Nucleus accumbens (tissue), 56 donors: ENCODE measurements around the gene EPHA6.
"Not testable (repeated sequence)": the region's sequence is repeated elsewhere in the genome, so short reads cannot be mapped to it uniquely, and the experiment has no call there.

Experiments
- DNase-seq, 56 donors: peaks; one replicate each; lab custom pipeline; 2025; lab: John Stamatoyannopoulos, UW

The EPHA6 gene

DNA sequence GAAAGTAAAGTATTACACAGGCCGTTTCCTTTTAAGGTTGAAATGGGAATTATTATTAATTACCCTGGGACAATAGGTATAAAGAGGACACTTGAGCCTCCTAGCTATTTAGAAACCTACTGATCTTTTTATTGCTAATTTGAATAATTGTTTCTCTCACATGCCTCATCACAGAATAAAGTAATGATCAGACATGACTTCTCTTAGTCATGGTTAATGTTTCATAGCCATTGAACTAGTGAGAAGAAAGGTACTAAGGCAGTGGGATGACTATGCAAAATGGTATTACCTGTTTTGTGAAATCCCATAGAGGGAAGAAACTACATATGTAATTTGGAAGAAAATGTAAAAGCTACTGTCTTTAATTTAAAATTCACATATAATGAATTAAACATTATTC lies 85.6 kb downstream of the EPHA6 start:
- DNase-seq: no peak

DNA sequence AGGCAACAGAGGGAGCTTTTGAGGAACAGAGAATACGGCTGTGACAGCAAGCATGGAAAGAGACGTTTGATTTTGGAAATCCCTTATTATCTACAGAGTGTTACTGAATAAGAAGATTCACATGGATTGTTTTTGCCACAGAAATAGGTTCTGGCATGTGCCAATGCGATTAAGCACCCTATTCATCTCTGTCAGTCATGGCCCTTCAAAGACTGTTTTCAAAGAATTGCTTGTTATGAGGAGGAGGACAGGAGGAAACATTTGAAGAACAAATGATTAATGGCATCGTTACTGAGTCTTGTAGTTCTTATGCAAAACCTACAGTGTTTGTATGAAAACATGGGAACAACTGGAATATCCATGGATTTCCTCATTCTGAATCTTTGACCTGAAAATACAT lies 86.2 kb downstream of the EPHA6 start:
- DNase-seq: no peak

- no peak for DNase-seq
These were observed 101.1 kb downstream of the EPHA6 start for GRCh38 chr3:96915445-96915844.

GRCh38 chr3:96931119-96931862 lies 116.9 kb downstream of the EPHA6 start:
- DNase-seq: no peak

DNA sequence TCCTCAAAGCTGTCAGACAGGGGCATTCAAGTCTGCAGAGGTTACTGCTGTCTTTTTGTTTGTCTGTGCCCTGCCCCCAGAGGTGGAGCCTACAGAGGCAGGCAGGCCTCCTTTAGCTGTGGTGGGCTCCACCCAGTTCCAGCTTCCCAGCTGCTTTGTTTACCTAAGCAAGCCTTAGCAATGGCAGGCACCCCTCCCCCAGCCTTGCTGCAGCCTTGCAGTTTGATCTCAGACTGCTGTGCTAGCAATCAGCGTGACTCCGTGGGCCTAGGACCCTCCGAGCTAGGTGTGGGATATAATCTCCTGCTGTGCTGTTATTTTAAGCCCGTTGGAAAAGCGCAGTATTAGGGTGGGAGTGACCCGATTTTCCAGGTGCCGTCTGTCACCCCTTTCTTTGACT lies 127.7 kb downstream of the EPHA6 start:
- not testable (repeated sequence) for DNase-seq

DNA sequence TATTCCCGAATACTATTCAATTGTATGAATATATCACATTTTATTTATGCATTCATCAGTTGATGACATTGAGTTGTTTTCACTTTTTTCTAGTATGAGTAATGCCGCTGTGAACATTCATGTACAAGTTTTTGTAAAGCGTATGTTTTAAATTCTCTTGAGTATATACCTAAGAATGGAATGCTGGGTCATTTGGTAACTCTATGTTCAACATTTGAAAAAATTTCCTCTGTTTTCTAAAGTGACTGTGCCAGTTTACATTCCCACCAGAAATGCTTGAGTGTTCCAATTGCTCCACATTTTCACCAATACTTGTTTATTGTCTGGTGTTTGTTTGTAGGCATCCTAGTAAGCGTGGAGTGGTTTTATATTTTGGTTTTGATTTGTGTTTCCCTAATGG lies 144.5 kb downstream of the EPHA6 start:
- DNase-seq: no peak

- no peak for DNase-seq
These were observed 145.1 kb downstream of the EPHA6 start for GRCh38 chr3:96959474-96959873.

DNA sequence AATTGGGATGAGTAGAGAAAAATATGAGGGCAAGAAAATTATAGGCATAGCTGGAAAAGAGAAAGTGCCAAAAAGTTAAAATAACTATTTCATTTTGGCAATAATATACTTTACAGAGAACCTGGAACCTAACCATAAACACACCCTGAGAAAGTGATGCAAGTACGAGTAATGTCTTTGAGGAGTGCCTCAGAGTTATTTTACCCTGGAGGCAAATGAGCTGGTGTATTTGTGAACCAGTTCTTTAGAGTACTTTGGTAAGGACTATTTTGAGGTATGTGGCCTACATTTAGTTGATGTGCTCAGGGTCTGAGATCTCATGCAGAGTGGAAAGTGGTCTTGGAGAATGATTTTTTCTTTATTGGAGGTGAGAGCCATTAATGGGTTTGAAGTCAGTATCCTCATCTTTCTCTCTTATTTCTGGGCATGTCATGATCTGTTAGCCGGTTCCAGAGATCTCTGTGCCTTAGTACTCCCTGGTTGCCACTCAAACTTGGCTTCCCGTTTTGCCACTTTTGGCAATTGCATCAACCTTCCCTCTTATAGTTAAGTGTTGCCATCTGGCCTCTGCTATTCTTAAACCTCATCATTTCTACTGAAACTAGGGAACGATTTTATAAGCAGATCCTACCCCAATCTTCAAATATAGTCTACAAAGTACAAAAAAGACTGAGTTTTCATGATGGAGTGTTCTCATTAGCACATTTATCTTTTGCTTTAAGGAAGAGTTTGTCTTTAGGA lies 145.7 kb downstream of the EPHA6 start:
- DNase-seq: no peak

DNA sequence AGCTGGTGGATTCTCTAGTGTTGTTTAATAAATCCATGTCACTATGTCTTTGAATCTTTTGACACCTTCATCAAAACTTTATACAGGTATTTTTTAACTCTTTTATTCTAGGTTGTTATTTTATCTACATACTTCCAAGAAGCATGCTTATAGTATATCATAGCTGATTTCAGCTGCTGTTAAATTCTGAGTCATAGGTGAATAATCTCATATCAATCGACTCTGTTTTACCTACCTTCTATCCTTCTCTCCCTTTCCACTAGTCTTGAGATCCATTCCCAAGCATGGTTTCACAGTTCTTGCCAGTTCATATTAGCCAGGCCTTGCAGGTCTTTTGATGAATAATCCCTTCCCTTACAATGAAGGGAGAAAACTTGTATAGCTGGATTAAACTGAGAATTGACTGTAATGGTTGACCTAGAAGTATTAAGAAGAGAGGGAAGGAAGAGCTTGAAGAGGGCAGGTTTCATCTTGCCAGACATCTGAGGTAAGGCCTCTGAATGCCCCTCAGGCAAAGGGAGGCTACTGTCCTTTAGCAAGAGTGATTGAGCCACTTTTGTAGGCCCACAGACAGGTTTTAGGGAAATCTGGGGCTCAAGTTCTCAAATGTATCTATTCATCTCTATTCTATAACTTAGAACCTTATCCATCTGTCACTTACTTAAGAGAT lies 146.4 kb downstream of the EPHA6 start:
- DNase-seq: no peak

DNA sequence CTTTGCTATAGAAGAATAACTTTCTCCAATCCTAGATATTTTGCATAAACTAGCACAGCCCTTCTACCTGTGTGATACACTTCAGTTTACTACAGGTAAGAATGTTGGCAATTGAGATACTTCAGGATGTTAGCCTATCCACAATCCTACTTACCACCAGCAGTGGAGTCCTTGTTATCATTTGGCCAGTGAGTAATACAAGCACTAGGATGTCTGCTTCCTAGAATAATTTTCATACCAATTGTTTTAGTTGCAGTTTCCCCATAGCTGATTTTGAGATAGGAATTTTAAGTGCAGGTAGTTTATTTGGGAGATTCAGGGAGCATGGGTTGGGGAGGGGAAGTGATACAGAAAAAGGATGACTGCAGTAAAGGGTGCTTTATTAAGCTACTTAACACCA lies 147.2 kb downstream of the EPHA6 start:
- DNase-seq: no peak

- no peak for DNase-seq
These were observed 152.0 kb downstream of the EPHA6 start for GRCh38 chr3:96966181-96966929.

DNA sequence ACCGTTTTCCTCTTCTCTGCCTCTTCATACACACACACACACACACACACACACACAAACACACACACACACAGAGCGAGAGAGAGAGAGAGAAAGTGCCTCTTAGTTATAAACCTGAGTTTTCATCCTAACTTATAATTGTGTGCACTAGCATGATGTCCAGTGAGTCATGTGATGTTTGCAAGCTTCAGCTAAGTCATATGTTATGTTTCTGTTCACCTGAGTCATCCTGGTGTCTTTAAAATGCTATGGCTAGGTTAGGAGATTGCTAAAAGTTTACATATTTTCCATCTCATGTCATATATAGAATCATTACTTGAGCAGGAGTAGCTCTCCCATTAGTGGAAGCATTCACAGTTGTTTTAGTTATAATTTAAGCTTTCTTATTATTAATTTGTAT lies 155.8 kb downstream of the EPHA6 start:
- no peak for DNase-seq

DNA sequence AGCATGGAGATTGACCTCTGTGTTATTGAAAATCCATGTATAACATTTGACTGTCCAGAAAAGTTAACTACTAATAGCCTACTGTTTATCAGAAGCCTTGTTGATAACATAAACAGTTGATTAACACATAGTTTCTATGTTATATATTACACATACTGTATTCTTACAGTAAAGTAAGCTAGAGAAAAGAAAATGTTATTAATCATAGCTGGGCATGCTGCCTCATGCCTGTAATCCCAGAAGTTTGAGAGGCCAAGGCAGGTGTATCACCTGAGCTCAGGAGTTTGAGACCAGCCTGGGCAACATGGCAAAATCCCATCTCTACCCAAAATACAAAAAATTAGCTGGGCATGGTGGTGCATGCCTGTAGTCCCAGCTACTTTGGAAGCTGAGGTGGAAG lies 163.3 kb downstream of the EPHA6 start:
- no peak for DNase-seq

DNA sequence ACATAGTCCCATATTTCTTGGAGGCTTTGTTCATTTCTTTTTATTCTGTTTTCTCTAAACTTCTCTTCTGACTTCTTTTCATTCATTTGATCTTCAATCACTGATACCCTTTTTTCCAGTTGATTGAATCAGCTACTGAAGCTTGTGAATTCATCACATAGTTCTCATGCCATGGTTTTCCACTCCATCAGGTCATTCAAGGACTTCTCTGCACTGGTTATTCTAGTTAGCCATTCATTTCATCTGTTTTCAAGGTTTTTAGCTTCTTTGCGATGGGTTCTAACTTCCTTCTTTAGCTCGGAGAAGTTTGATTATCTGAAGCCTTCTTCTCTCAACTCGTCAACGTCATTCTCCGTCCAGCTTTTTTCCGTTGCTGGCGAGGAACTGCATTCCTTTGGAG lies 169.3 kb downstream of the EPHA6 start:
- DNase-seq: not testable (repeated sequence)

GRCh38 chr3:96986241-96986640 lies 171.8 kb downstream of the EPHA6 start:
- no peak for DNase-seq

DNA sequence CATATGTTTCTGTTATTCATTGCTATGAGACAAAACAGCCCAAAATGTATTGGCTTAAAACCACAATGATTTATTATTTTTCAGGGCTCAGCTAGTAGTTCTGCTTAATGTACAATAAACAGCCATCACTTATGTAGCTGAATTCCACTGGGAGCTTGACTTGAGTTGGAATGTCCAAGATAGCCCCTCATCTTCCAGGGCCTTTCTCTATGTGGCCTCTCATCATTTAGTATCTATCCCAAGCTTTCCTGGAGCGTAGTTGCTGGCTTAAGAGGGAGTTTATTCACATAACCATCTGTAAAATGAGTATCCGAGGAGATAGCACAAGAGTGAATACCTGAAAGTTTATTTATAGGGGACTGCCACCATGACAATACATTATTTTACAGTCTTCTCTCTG lies 176.8 kb downstream of the EPHA6 start:
- no peak for DNase-seq

GRCh38 chr3:96991800-96992365 lies 177.5 kb downstream of the EPHA6 start:
- DNase-seq: no peak

GRCh38 chr3:96994988-96995387 lies 180.6 kb downstream of the EPHA6 start:
- no peak for DNase-seq

DNA sequence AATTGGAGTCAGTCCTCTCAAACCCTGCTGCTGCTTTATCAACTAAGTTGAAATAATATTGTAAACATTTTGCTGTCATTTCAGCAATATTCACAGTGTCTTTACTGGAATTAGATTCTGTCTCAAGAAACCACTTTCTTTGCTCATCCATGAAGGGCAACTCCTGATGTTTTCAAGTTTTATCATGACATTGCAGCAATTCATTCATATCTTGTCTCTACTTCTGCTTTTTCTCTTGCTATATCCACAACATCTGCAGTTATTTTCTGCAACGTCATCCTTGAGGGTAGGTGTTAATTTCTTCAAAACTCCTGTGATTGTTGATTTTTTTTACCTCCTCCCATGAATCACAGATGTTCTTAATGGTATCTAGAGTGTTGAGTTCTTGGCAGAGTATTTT lies 181.6 kb downstream of the EPHA6 start:
- DNase-seq: no peak

GRCh38 chr3:97001611-97002010 lies 187.2 kb downstream of the EPHA6 start:
- DNase-seq: no peak
